Stimulated activated CD4-positive, alpha-beta T cell treated with anti-CD3 and anti-CD28 coated beads, TNF-alpha, amount 100 ng/mL, for 24 hours (primary cell): ENCODE measurements around the gene PGRMC1.
"Not testable (repeated sequence)": the region's sequence is repeated elsewhere in the genome, so short reads cannot be mapped to it uniquely, and the experiment has no call there.

ENCODE experiments used
- DNase-seq, 3 experiments: peaks; one replicate each; pipeline ENCODE4 v3.0.0-alpha.2; 2020; ENCODE audit warnings: low read depth in 3 of 3

PGRMC1 gene

GRCh38 chrX:119235051-119235511 lies 1.0 kb upstream of the PGRMC1 start:
- no peak for DNase-seq

- DNase-seq, result peak in 1 of 3 experiments; percentile 26
Observed at GRCh38 chrX:119236623-119237561, 807 bp downstream of the PGRMC1 start.

GRCh38 chrX:119237562-119237942 lies 1.5 kb downstream of the PGRMC1 start:
- no peak for DNase-seq

- no peak for DNase-seq
Observed at GRCh38 chrX:119238557-119238956, 2.5 kb downstream of the PGRMC1 start.

- DNase-seq, result no peak
Observed at GRCh38 chrX:119240356-119240755, 4.3 kb downstream of the PGRMC1 start.

- DNase-seq, result no peak
Observed at GRCh38 chrX:119247702-119248101, 11.6 kb downstream of the PGRMC1 start.

GRCh38 chrX:119249891-119250290 lies 13.8 kb downstream of the PGRMC1 start:
- DNase-seq, result no peak

- no peak for DNase-seq
Observed at GRCh38 chrX:119251386-119251785, 15.3 kb downstream of the PGRMC1 start.

- no peak for DNase-seq
Observed at GRCh38 chrX:119252716-119253115, 16.6 kb downstream of the PGRMC1 start.

- DNase-seq, result peak in 1 of 3 experiments; percentile 12
Observed at GRCh38 chrX:119266364-119266995, 30.4 kb downstream of the PGRMC1 start.

- DNase-seq, result not testable (repeated sequence)
Observed at GRCh38 chrX:119267115-119267514, 31.0 kb downstream of the PGRMC1 start.

- DNase-seq, result no peak
Observed at GRCh38 chrX:119272882-119273419, 36.9 kb downstream of the PGRMC1 start.

GRCh38 chrX:119273420-119274192 lies 37.5 kb downstream of the PGRMC1 start:
- peak in 2 of 3 experiments; percentile 6 to 55 for DNase-seq

- not testable (repeated sequence) for DNase-seq
Observed at GRCh38 chrX:119282347-119282746, 46.3 kb downstream of the PGRMC1 start.

- no peak for DNase-seq
Observed at GRCh38 chrX:119288890-119289393, 52.9 kb downstream of the PGRMC1 start.

- no peak for DNase-seq
Observed at GRCh38 chrX:119290476-119290875, 54.4 kb downstream of the PGRMC1 start.

GRCh38 chrX:119291246-119291645 lies 55.2 kb downstream of the PGRMC1 start:
- not testable (repeated sequence) for DNase-seq

- DNase-seq, result no peak
Observed at GRCh38 chrX:119292445-119292844, 56.4 kb downstream of the PGRMC1 start.
